Calu3 (cell line): ENCODE measurements around the gene HAUS8. TPM values are rescaled to one million over a fixed set of nuclear protein-coding genes. Genes with fewer than 3 reads are reported as not detected.

Source experiments
- BruUV-seq: library from RNA; stranded (reverse); fragments of 400-500 nt; replicated peaks from 2 replicates; lab custom pipeline; 2021; lab: Mats Ljungman, UMichigan
- CTCF ChIA-PET: fragments of 300-600 bp; sonication (Branson Sonifier 250); formaldehyde crosslinking; loops from one replicate; lab custom pipeline; 2022; ENCODE audit warnings: antibody characterized with exemption; lab: Charles Lee
- DNase-seq: peaks from one replicate; pipeline ENCODE4 v3.0.0; 2022
- H3K27ac Mint-ChIP-seq: one replicate; pipeline ENCODE4 v1.8.0; 2022; ENCODE audit warnings: mixed read lengths; ENCODE audit not compliant: unreplicated experiment
- H3K27me3 Mint-ChIP-seq: one replicate; pipeline ENCODE4 v1.8.0; 2022; ENCODE audit warnings: mixed read lengths; ENCODE audit not compliant: unreplicated experiment
- H3K36me3 Mint-ChIP-seq: one replicate; pipeline ENCODE4 v1.8.0; 2022; ENCODE audit warnings: mild to moderate bottlenecking, moderate library complexity, mixed read lengths; ENCODE audit not compliant: insufficient read depth, unreplicated experiment
- H3K4me1 Mint-ChIP-seq: one replicate; pipeline ENCODE4 v1.8.0; 2022; ENCODE audit warnings: mild to moderate bottlenecking, low read depth, mixed read lengths; ENCODE audit not compliant: unreplicated experiment
- H3K4me3 Mint-ChIP-seq: one replicate; pipeline ENCODE4 v1.8.0; 2022; ENCODE audit warnings: mild to moderate bottlenecking, low read depth, moderate library complexity, mixed read lengths; ENCODE audit not compliant: unreplicated experiment
- H3K9me3 Mint-ChIP-seq: one replicate; pipeline ENCODE4 v1.8.0; 2022; ENCODE audit warnings: low read depth, mixed read lengths; ENCODE audit not compliant: unreplicated experiment
- CTCF ChIP-seq: fragments of 200-600 bp; IDR thresholded peaks from one replicate; pipeline ENCODE4 v1.8.0; 2022; ENCODE audit warnings: antibody characterized with exemption; ENCODE audit not compliant: unreplicated experiment
- intact Hi-C: fragments of 100-400 bp; cut with micrococcal nuclease; formaldehyde crosslinking; loops from one replicate; pipeline ENCODE4 v1.10.0; 2022; ENCODE audit not compliant: unreplicated experiment
- total RNA-seq: library from RNA; stranded (reverse); gene quantifications from 2 replicates; pipeline ENCODE4 v1.2.3, GENCODE V29; 2022

HAUS8 gene
- total RNA-seq, 1 experiment from 2014 or later: 20.5 TPM

GRCh38 chr19:17049711-17050280 is 25.5 kb downstream of the HAUS8 start:
- Mint-ChIP-seq H3K36me3 (peaks cover 4% of the 10 kb centered on the region), H3K27ac (no peak overlapping the region), H3K4me3 (no peak overlapping the region), H3K27me3 (no peaks in the 10 kb centered on the region), H3K4me1 (no peaks in the 10 kb centered on the region), H3K9me3 (no peaks in the 10 kb centered on the region)
- DNase-seq: no peak
- intact Hi-C loops: no loop called here
- CTCF ChIA-PET: no interaction called here
- TF ChIP-seq CTCF: no peak
- no TSS peak for BruUV-seq

GRCh38 chr19:17048885-17049453 is 26.3 kb downstream of the HAUS8 start:
- intact Hi-C loops: no loop called here
- no TSS peak for BruUV-seq
- no peak for TF ChIP-seq CTCF
- no peak for DNase-seq
- Mint-ChIP-seq H3K4me3 (no peak overlapping the region), H3K4me1 (no peaks in the 10 kb centered on the region), H3K9me3 (no peaks in the 10 kb centered on the region), H3K36me3 (peaks cover 4% of the 10 kb centered on the region), H3K27ac (no peak overlapping the region), H3K27me3 (no peaks in the 10 kb centered on the region)
- CTCF ChIA-PET: no interaction called here

GRCh38 chr19:17045907-17046502 is 29.2 kb downstream of the HAUS8 start:
- no peaks in the 10 kb centered on the region for H3K36me3 Mint-ChIP-seq
- H3K9me3 Mint-ChIP-seq: peaks cover under 1% of the 10 kb centered on the region
- no peak overlapping the region for H3K4me3 Mint-ChIP-seq
- TF ChIP-seq CTCF: no peak
- CTCF ChIA-PET: no interaction called here
- no peak for DNase-seq
- intact Hi-C loops: no loop called here
- BruUV-seq: no TSS peak
- H3K4me1 Mint-ChIP-seq: peaks cover 3% of the 10 kb centered on the region
- H3K27me3 Mint-ChIP-seq: peaks cover 7% of the 10 kb centered on the region
- H3K27ac Mint-ChIP-seq: no peak overlapping the region

- H3K4me1 Mint-ChIP-seq: peaks cover 7% of the 10 kb centered on the region
- H3K27me3 Mint-ChIP-seq: peaks cover 25% of the 10 kb centered on the region
- intact Hi-C loops: no loop called here
These were observed 31.5 kb downstream of the HAUS8 start for GRCh38 chr19:17043744-17044143.

More at GRCh38 chr19:17043744-17044143, 31.5 kb downstream of the HAUS8 start:
- no peak for TF ChIP-seq CTCF
- Mint-ChIP-seq H3K4me3 (no peak overlapping the region), H3K36me3 (no peaks in the 10 kb centered on the region), H3K27ac (no peak overlapping the region), H3K9me3 (peaks cover 4% of the 10 kb centered on the region)
- no TSS peak for BruUV-seq
- no peak for DNase-seq
- CTCF ChIA-PET: no interaction called here
